Right atrium auricular region (tissue), 2 donors: ENCODE measurements around the gene OR6N2. TPM values are rescaled to one million over a fixed set of nuclear protein-coding genes. Genes with fewer than 3 reads are reported as not detected.

Experiments
- DNase-seq: peaks from one replicate; pipeline ENCODE4 v3.0.0-alpha.2; 2019; ENCODE audit warnings: low spot score
- H3K27ac ChIP-seq, 2 donors: fragments of 200-600 bp; sonication (generic); 1 replicate in 1 of 2; 2 replicates in 1 of 2; pipeline ENCODE4 v1.5.1; 2016 to 2019
- H3K27me3 ChIP-seq, 2 donors: fragments of 200-600 bp; sonication (generic); one replicate each; pipeline versions ENCODE4 v1.5.1 to v1.6.0; 2017 to 2019
- H3K36me3 ChIP-seq: fragments of 200-600 bp; sonication (generic); one replicate; pipeline ENCODE4 v1.5.1; 2016
- H3K4me1 ChIP-seq, 2 donors: fragments of 200-600 bp; sonication (generic); one replicate each; pipeline versions ENCODE4 v1.5.1 to v1.6.0; 2017 to 2019
- H3K4me3 ChIP-seq, 2 donors: fragments of 200-600 bp; sonication (generic); 1 replicate in 1 of 2; 2 replicates in 1 of 2; pipeline ENCODE4 v1.5.1; 2017 to 2019; ENCODE audit warnings: mild to moderate bottlenecking in 1 of 2, moderate library complexity in 1 of 2
- H3K9me3 ChIP-seq, 2 donors: fragments of 200-600 bp; sonication (generic); one replicate each; pipeline ENCODE4 v1.5.1; 2019
- CTCF ChIP-seq, 2 donors: fragments of 200-600 bp; sonication (generic); IDR thresholded peaks; one replicate each; pipeline ENCODE4 v1.5.1; 2019; ENCODE audit warnings: antibody characterized with exemption in 2 of 2
- total RNA-seq, 2 donors: library from RNA; depleted of rRNA; stranded (reverse); fragments of >200 nt; gene quantifications; one replicate each; pipeline ENCODE4 v1.1.0, GENCODE V29; 2016

OR6N2 gene
- total RNA-seq, 2 donors from 2014 or later: not detected

- Histone ChIP-seq H3K27ac (no peak overlapping the region), H3K4me1 (no peaks in the 10 kb centered on the region), H3K36me3 (no peaks in the 10 kb centered on the region)
Observed at GRCh38 chr1:158818560-158818959, 37.6 kb upstream of the OR6N2 start.

GRCh38 chr1:158814970-158815369 is 34.0 kb upstream of the OR6N2 start:
- H3K9me3 ChIP-seq: no peaks in the 10 kb centered on the region
- no peak for TF ChIP-seq CTCF (IDR thresholded peaks at IDR 0.05)
- no peaks in the 10 kb centered on the region for H3K4me1 ChIP-seq
- no peak for DNase-seq
- no peak overlapping the region for H3K27ac ChIP-seq
- H3K4me3 ChIP-seq: no peak overlapping the region
- H3K27me3 ChIP-seq: no peaks in the 10 kb centered on the region
- no peaks in the 10 kb centered on the region for H3K36me3 ChIP-seq

More at GRCh38 chr1:158818560-158818959, 37.6 kb upstream of the OR6N2 start:
- Histone ChIP-seq H3K4me3 (no peak overlapping the region), H3K27me3 (no peaks in the 10 kb centered on the region), H3K9me3 (no peaks in the 10 kb centered on the region)
- TF ChIP-seq CTCF (IDR thresholded peaks at IDR 0.05): no peak
- no peak for DNase-seq

GRCh38 chr1:158813164-158813563 is 32.2 kb upstream of the OR6N2 start:
- H3K4me3 ChIP-seq: no peak overlapping the region
- TF ChIP-seq CTCF (IDR thresholded peaks at IDR 0.05): no peak
- no peak for DNase-seq
- no peak overlapping the region for H3K27ac ChIP-seq
- no peaks in the 10 kb centered on the region for H3K9me3 ChIP-seq
- H3K4me1 ChIP-seq: no peaks in the 10 kb centered on the region
- no peaks in the 10 kb centered on the region for H3K36me3 ChIP-seq
- H3K27me3 ChIP-seq: no peaks in the 10 kb centered on the region

GRCh38 chr1:158812336-158812735 is 31.3 kb upstream of the OR6N2 start:
- Histone ChIP-seq H3K27ac (no peak overlapping the region), H3K4me1 (no peaks in the 10 kb centered on the region), H3K27me3 (no peaks in the 10 kb centered on the region), H3K9me3 (no peaks in the 10 kb centered on the region), H3K36me3 (no peaks in the 10 kb centered on the region), H3K4me3 (no peak overlapping the region)
- TF ChIP-seq CTCF (IDR thresholded peaks at IDR 0.05): no peak
- DNase-seq: no peak

- H3K27ac ChIP-seq: no peak overlapping the region
- no peaks in the 10 kb centered on the region for H3K36me3 ChIP-seq
- no peak for DNase-seq
- TF ChIP-seq CTCF (IDR thresholded peaks at IDR 0.05): no peak
- no peaks in the 10 kb centered on the region for H3K4me1 ChIP-seq
- H3K27me3 ChIP-seq: no peaks in the 10 kb centered on the region
- no peaks in the 10 kb centered on the region for H3K9me3 ChIP-seq
- no peak overlapping the region for H3K4me3 ChIP-seq
Observed at GRCh38 chr1:158810311-158810710, 29.3 kb upstream of the OR6N2 start.

- no peaks in the 10 kb centered on the region for H3K4me1 ChIP-seq
- H3K36me3 ChIP-seq: no peaks in the 10 kb centered on the region
- no peak overlapping the region for H3K27ac ChIP-seq
- no peak overlapping the region for H3K4me3 ChIP-seq
- no peaks in the 10 kb centered on the region for H3K9me3 ChIP-seq
- no peak for TF ChIP-seq CTCF (IDR thresholded peaks at IDR 0.05)
- DNase-seq: no peak
- H3K27me3 ChIP-seq: no peaks in the 10 kb centered on the region
Observed at GRCh38 chr1:158809862-158810261, 28.9 kb upstream of the OR6N2 start.
